HEK293 (cell line): ENCODE measurements around the gene INO80.

Source experiments
- CTCF ChIP-seq: fragments of 450-650 bp; formaldehyde crosslinking; IDR thresholded peaks from 2 replicates; pipeline ENCODE4 v1.5.1; 2016; ENCODE audit warnings: missing biosample characterization, missing genetic modification characterization
- KLF9 ChIP-seq: fragments of 450-650 bp; formaldehyde crosslinking; IDR thresholded peaks from 2 replicates; pipeline ENCODE4 v1.5.1; 2016; ENCODE audit warnings: missing biosample characterization, missing genetic modification characterization, low read depth
- ZBTB8A ChIP-seq: fragments of 450-650 bp; formaldehyde crosslinking; IDR thresholded peaks from 2 replicates; pipeline ENCODE4 v1.5.1; 2016; ENCODE audit warnings: missing biosample characterization, missing genetic modification characterization
- ZFP3 ChIP-seq: fragments of 450-650 bp; formaldehyde crosslinking; IDR thresholded peaks from 2 replicates; pipeline ENCODE4 v1.5.1; 2016; ENCODE audit warnings: low read depth, missing biosample characterization, missing genetic modification characterization
- ZFP37 ChIP-seq: fragments of 450-650 bp; formaldehyde crosslinking; IDR thresholded peaks from 2 replicates; pipeline ENCODE4 v1.5.1; 2016; ENCODE audit warnings: missing biosample characterization, missing genetic modification characterization
- ZNF16 ChIP-seq: fragments of 450-650 bp; formaldehyde crosslinking; IDR thresholded peaks from 2 replicates; pipeline ENCODE4 v1.5.1; 2016; ENCODE audit warnings: low read depth, missing biosample characterization, missing genetic modification characterization
- ZNF433 ChIP-seq: fragments of 450-650 bp; formaldehyde crosslinking; IDR thresholded peaks from 2 replicates; pipeline ENCODE4 v1.5.1; 2016; ENCODE audit warnings: missing biosample characterization, missing genetic modification characterization, low read depth
- ZNF701 ChIP-seq: fragments of 450-650 bp; formaldehyde crosslinking; IDR thresholded peaks from 2 replicates; pipeline ENCODE4 v1.5.1; 2016; ENCODE audit warnings: missing biosample characterization, missing genetic modification characterization
- ZSCAN18 ChIP-seq: fragments of 450-650 bp; formaldehyde crosslinking; IDR thresholded peaks from 2 replicates; pipeline ENCODE4 v1.5.1; 2016; ENCODE audit warnings: missing biosample characterization, missing genetic modification characterization

GRCh38 chr15:41011055-41011815 is 104.8 kb downstream of the INO80 start:
- TF ChIP-seq ZBTB8A (tag by site-specific recombination) (no peak), CTCF (tag by site-specific recombination) (no peak), KLF9 (tag by site-specific recombination) (no peak), ZNF16 (no peak), ZFP3 (tag by site-specific recombination) (no peak), ZNF701 (tag by site-specific recombination) (no peak), ZNF433 (tag by site-specific recombination) (no peak), ZSCAN18 (tag by site-specific recombination) (no peak), ZFP37 (no peak)
